CD8-positive, alpha-beta memory T cell (primary cell): ENCODE measurements around the gene NALF2. TPM values are rescaled to one million over a fixed set of nuclear protein-coding genes. Genes with fewer than 3 reads are reported as not detected.

Experiments used
- CTCF ChIA-PET: fragments of 350-600 bp; sonication (Branson Sonifier 250); formaldehyde crosslinking; loops from one replicate; lab custom pipeline; 2021; ENCODE audit warnings: antibody characterized with exemption; lab: Charles Lee
- POLR2A ChIA-PET: fragments of 350-600 bp; sonication (Branson Sonifier 250); formaldehyde crosslinking; loops from one replicate; lab custom pipeline; 2021; ENCODE audit warnings: antibody characterized with exemption; lab: Charles Lee
- DNase-seq, 5 donors: peaks; one replicate each; pipeline versions ENCODE4 v3.0.0 to v3.0.0-alpha.2; 2020 to 2022; ENCODE audit warnings: mixed read lengths in 1 of 5
- H3K27ac ChIP-seq: one replicate; pipeline ENCODE4 v1.7.0; 2013; ENCODE audit warnings: low read depth, mild to moderate bottlenecking, low read length, moderate library complexity
- H3K27me3 ChIP-seq: 2 replicates; pipeline ENCODE4 v1.7.0; 2013; ENCODE audit warnings: low read length, mild to moderate bottlenecking; ENCODE audit not compliant: insufficient read depth, poor library complexity, severe bottlenecking
- H3K36me3 ChIP-seq: 2 replicates; pipeline ENCODE4 v1.7.0; 2013; ENCODE audit warnings: mild to moderate bottlenecking, low read length, moderate library complexity; ENCODE audit not compliant: insufficient read depth
- H3K4me1 ChIP-seq: 2 replicates; pipeline ENCODE4 v1.7.0; 2013; ENCODE audit warnings: mild to moderate bottlenecking, low read length, moderate library complexity; ENCODE audit not compliant: insufficient read depth
- H3K4me3 ChIP-seq: 2 replicates; pipeline ENCODE4 v1.7.0; 2013; ENCODE audit warnings: mild to moderate bottlenecking, low read length
- H3K9me3 ChIP-seq: 2 replicates; pipeline ENCODE4 v1.7.0; 2013; ENCODE audit warnings: mild to moderate bottlenecking, low read length
- H3K27ac Mint-ChIP-seq, 8 donors: one replicate each; pipeline ENCODE4 v1.8.0; 2020 to 2021; ENCODE audit warnings: mixed read lengths in 8 of 8, mild to moderate bottlenecking in 6 of 8, inconsistent platforms in 3 of 8, moderate library complexity in 3 of 8
- H3K27me3 Mint-ChIP-seq, 2 donors: one replicate each; pipeline ENCODE4 v1.8.0; 2020 to 2021; ENCODE audit warnings: mixed read lengths in 2 of 2, mild to moderate bottlenecking in 1 of 2, moderate library complexity in 1 of 2
- H3K36me3 Mint-ChIP-seq, 3 donors: one replicate each; pipeline ENCODE4 v1.8.0; 2020 to 2021; ENCODE audit warnings: mixed read lengths in 3 of 3, inconsistent platforms in 1 of 3, mild to moderate bottlenecking in 1 of 3
- H3K4me1 Mint-ChIP-seq, 3 donors: one replicate each; pipeline ENCODE4 v1.8.0; 2020 to 2021; ENCODE audit warnings: mixed read lengths in 3 of 3, inconsistent platforms in 1 of 3, mild to moderate bottlenecking in 1 of 3
- H3K4me3 Mint-ChIP-seq, 7 donors: one replicate each; pipeline ENCODE4 v1.8.0; 2020 to 2021; ENCODE audit warnings: mixed read lengths in 7 of 7, mild to moderate bottlenecking in 6 of 7, moderate library complexity in 4 of 7, inconsistent platforms in 2 of 7
- H3K9me3 Mint-ChIP-seq, 5 donors: one replicate each; pipeline ENCODE4 v1.8.0; 2020 to 2022; ENCODE audit warnings: mixed read lengths in 5 of 5, mild to moderate bottlenecking in 3 of 5, moderate library complexity in 2 of 5, inconsistent platforms in 1 of 5
- polyA plus RNA-seq: library from polyadenylated mRNA; unstranded; fragments of 300-500 nt; fragmentation: Illumina TruSeq; gene quantifications from one replicate; pipeline ENCODE4 v1.2.3, GENCODE V29; 2021
- total RNA-seq, 2 experiments: library from RNA; stranded (reverse); gene quantifications; one replicate each; pipeline ENCODE4 v1.2.3, GENCODE V29; 2021

The NALF2 gene
- total RNA-seq = under 1 TPM; 0.42 to 0.46 TPM
- not detected for polyA plus RNA-seq

DNA sequence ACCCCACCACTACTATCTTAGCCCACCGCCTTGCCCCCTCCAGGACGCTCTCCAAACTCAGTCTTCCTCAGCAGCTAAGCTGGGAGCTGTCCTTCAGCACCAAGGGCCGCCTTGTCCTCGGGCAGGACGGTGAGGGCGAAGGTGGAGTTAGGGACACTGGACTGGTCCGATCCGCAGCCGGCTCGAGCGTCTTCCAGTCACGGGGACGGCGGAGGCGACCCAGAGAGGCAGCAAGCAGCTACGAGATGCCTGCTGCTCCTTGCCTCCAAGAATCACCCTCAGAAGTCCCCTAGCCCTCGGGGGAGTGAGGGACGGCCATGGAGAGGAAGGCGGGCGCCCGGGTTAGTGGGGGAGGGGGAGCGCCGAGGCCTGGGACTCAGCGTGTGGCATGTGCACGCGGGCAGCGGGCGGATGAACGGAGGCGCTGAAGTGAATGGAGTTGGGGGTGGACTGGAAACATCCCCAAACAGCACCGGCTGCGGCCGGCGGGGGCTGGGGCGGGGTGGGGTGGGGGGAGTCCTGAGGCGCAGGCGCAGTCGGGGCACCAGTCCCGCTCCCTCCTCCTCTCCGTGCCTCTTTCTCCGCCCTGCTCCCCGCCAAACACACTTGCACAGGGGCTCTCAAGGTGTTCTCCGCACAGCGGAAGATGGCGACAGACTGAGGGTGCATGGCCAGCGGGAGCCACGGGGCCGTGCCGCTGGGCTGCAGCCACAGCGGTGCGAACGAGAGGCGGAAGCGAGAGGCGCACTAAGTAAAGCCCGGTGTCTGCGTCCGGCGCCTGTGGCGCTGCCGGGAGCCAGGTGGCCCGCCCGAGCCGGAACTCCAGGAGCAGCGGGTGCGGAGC, at the start of gene NALF2:
Gene NALF2 (plus strand): TSS at position 545 of the 844 bp plus-strand sequence. CDS start 957 bp downstream, outside the sequence.
- no peak within 1 kb of the TSS for H3K27ac Mint-ChIP-seq
- H3K36me3 Mint-ChIP-seq = no peaks in the 10 kb centered on the region
- H3K4me3 ChIP-seq = no peak within 1 kb of the TSS
- H3K27me3 ChIP-seq = peaks cover 3% of the 10 kb centered on the region
- no peak for DNase-seq
- no peaks in the 10 kb centered on the region for H3K9me3 ChIP-seq
- no peaks in the 10 kb centered on the region for H3K9me3 Mint-ChIP-seq
- peaks cover 13 to 19% of the 10 kb centered on the region in 2 donors for H3K27me3 Mint-ChIP-seq
- no peaks in the 10 kb centered on the region for H3K36me3 ChIP-seq
- no peaks in the 10 kb centered on the region for H3K4me1 ChIP-seq
- CTCF ChIA-PET = no interaction called here
- H3K4me3 Mint-ChIP-seq = peak within 1 kb of the TSS in 5 of 7 donors; percentile 46 to 62 (median 52)
- peaks cover 0 to 3% (median 0%) of the 10 kb centered on the region in 3 donors for H3K4me1 Mint-ChIP-seq
- H3K27ac ChIP-seq = no peak within 1 kb of the TSS
- POLR2A ChIA-PET = no interaction called here

DNA sequence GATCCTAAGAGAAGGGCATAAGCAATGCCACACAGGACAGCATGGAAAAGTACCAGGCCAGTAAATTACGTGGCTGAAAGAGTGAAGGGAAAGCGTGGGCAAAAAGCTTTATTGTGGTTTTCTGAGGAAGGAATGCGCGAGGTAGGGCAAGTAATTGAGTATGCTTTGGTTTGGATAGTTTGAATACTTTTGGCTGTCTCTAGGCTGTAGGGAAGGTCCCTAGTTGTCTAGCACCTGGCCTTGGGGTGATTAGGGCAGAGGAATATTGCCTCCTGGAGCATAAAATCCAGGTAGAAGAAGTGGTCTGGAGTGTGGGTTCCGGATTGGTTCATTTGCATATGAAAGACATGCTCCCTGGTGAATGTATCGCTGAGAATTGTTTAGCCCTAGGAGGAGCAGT, 46.4 kb upstream of the NALF2 start:
- no peak for DNase-seq
- Mint-ChIP-seq H3K36me3 (no peaks in the 10 kb centered on the region), H3K27ac (no peak overlapping the region), H3K4me1 (no peaks in the 10 kb centered on the region), H3K4me3 (no peak overlapping the region), H3K9me3 (peaks cover 0 to 5% (median 0%) of the 10 kb centered on the region in 5 donors), H3K27me3 (no peaks in the 10 kb centered on the region)
- Histone ChIP-seq H3K36me3 (no peaks in the 10 kb centered on the region), H3K4me1 (no peaks in the 10 kb centered on the region), H3K4me3 (no peak overlapping the region), H3K27ac (no peak overlapping the region), H3K27me3 (no peaks in the 10 kb centered on the region), H3K9me3 (no peaks in the 10 kb centered on the region)
- ChIA-PET CTCF (no interaction called here), POLR2A (no interaction called here)

DNA sequence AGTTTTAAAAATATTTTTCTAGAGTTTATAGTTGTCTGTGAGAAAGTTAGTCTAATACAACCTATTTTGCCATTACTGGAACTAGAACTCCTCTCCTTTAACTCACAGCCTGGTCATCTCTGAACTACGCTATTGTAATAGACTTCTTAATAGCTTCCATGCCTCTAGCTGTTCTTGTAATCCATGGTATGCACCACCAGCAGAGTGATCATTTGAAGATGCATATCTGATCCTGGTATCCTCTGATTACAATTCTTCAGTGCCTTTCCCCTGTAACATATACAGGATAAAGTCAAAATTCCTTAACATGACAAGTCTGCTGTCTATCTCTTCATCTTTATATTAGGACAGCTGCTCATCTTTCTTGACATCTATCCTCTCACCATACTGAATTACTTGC, 37.6 kb upstream of the NALF2 start:
- Histone ChIP-seq H3K36me3 (no peaks in the 10 kb centered on the region), H3K27ac (no peak overlapping the region), H3K27me3 (no peaks in the 10 kb centered on the region), H3K4me1 (no peaks in the 10 kb centered on the region), H3K9me3 (no peaks in the 10 kb centered on the region), H3K4me3 (no peak overlapping the region)
- no peak overlapping the region for H3K4me3 Mint-ChIP-seq
- H3K36me3 Mint-ChIP-seq = no peaks in the 10 kb centered on the region
- POLR2A ChIA-PET = no interaction called here
- no peak for DNase-seq
- CTCF ChIA-PET = no interaction called here
- no peaks in the 10 kb centered on the region for H3K4me1 Mint-ChIP-seq
- H3K27ac Mint-ChIP-seq = no peak overlapping the region
- peaks cover 0 to 6% (median 0%) of the 10 kb centered on the region in 5 donors for H3K9me3 Mint-ChIP-seq
- H3K27me3 Mint-ChIP-seq = peaks cover 3 to 7% of the 10 kb centered on the region in 2 donors

DNA sequence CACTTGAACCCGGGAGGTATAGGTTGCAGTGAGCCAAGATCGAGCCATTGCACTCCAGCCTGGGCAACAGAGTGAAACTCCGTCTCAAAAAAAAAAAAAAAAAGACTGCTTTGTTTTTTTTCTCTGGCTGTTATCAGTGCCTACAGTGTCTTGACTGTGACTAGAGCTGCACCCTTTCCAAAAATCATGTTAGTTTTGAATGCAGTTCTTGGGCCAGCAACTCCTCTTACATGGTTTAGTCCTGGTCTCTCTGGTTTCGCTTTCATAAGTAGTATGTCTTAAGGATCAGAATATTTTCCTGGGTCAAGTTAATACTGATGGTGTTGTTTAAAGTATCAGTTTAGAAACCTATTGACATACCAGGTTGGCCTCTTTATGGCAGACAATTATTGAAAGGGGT, 34.2 kb upstream of the NALF2 start:
- no peaks in the 10 kb centered on the region for H3K4me1 Mint-ChIP-seq
- peaks cover 11 to 12% of the 10 kb centered on the region in 2 donors for H3K27me3 Mint-ChIP-seq
- ChIA-PET CTCF (no interaction called here), POLR2A (no interaction called here)
- Histone ChIP-seq H3K9me3 (no peaks in the 10 kb centered on the region), H3K27me3 (no peaks in the 10 kb centered on the region), H3K36me3 (no peaks in the 10 kb centered on the region), H3K4me1 (no peaks in the 10 kb centered on the region), H3K4me3 (no peak overlapping the region), H3K27ac (no peak overlapping the region)
- H3K4me3 Mint-ChIP-seq = no peak overlapping the region
- H3K9me3 Mint-ChIP-seq = peaks cover 0 to under 1% (median 0%) of the 10 kb centered on the region in 5 donors
- no peak overlapping the region for H3K27ac Mint-ChIP-seq
- DNase-seq = no peak
- no peaks in the 10 kb centered on the region for H3K36me3 Mint-ChIP-seq

DNA sequence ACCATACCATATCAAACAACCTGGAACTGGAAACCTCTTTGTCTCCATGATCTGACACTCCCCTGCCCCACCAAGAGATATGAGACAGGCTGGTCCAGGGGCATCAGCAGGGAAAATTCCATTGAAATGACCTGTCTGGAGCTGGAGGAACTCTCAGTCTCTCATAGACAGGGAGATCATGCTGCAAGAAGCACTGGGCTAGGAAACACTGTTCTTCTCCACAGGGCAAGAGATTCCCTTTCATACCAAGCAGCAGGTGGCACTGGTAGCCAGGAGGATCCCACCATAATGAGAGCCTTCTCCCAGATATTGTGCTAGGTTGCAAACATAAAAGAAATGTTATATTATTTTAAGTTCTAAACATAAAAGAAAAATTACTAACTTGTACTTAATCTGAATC, 14.5 kb upstream of the NALF2 start:
- CTCF ChIA-PET = no interaction called here
- no peak for DNase-seq

DNA sequence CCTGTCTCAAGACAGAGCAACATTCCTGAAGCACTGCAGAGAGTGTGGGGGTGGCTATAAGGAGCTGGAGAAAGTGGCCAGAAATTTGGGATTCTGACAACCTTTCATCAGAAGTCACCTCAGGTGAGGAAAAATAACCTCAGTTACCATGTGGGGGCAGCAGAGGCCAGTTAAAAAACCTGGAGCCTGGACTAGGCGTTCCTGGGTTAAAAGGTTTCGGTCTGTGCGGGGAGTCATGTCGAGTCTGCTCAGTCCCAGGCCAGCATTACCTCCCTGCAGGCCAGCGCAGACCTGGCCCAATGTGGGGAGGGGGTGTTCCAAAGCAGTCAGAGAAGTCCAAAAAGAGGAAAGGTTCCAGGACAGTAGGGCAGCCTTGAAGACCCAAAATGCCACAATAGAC, 10.9 kb upstream of the NALF2 start:
- ChIA-PET CTCF (no interaction called here), POLR2A (no interaction called here)
- Histone ChIP-seq H3K9me3 (no peaks in the 10 kb centered on the region), H3K27ac (no peak overlapping the region), H3K27me3 (no peaks in the 10 kb centered on the region), H3K4me1 (no peaks in the 10 kb centered on the region), H3K4me3 (no peak overlapping the region), H3K36me3 (no peaks in the 10 kb centered on the region)
- DNase-seq = no peak
- no peaks in the 10 kb centered on the region for H3K36me3 Mint-ChIP-seq
- H3K9me3 Mint-ChIP-seq = no peaks in the 10 kb centered on the region
- H3K27ac Mint-ChIP-seq = no peak overlapping the region
- no peak overlapping the region for H3K4me3 Mint-ChIP-seq
- no peaks in the 10 kb centered on the region for H3K4me1 Mint-ChIP-seq
- peaks cover 13 to 20% of the 10 kb centered on the region in 2 donors for H3K27me3 Mint-ChIP-seq

More for the DNA sequence above, 14.5 kb upstream of the NALF2 start:
- Histone ChIP-seq H3K4me3 (no peak overlapping the region), H3K4me1 (no peaks in the 10 kb centered on the region), H3K27me3 (no peaks in the 10 kb centered on the region), H3K27ac (no peak overlapping the region), H3K36me3 (no peaks in the 10 kb centered on the region), H3K9me3 (no peaks in the 10 kb centered on the region)
- Mint-ChIP-seq H3K9me3 (no peaks in the 10 kb centered on the region), H3K4me1 (no peaks in the 10 kb centered on the region), H3K36me3 (no peaks in the 10 kb centered on the region), H3K27ac (no peak overlapping the region), H3K27me3 (peaks cover 9 to 27% of the 10 kb centered on the region in 2 donors), H3K4me3 (no peak overlapping the region)
- POLR2A ChIA-PET = no interaction called here

DNA sequence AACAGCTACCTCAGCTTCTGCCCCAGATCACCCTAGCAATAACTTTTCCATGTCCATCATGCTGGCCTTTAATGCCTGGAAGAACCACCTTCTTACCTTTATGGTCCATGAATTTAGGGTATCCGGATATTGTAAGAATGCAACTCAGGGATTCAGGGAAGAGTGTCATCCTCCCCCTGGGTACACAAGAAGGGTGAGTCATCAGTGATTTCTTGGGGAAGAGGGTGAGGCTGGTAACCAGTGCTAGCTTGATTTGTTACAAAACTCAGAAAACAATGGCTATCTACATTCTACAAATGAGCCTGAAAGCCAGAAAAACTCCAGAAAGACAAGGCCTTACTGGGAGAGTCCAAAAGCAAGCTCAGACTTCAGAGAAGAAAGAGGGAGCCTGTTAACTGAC, 10.4 kb upstream of the NALF2 start:
- no peaks in the 10 kb centered on the region for H3K4me1 Mint-ChIP-seq
- CTCF ChIA-PET = no interaction called here
- Histone ChIP-seq H3K27ac (no peak overlapping the region), H3K4me1 (no peaks in the 10 kb centered on the region), H3K36me3 (no peaks in the 10 kb centered on the region), H3K27me3 (no peaks in the 10 kb centered on the region), H3K9me3 (no peaks in the 10 kb centered on the region), H3K4me3 (no peak overlapping the region)
- no peak overlapping the region for H3K4me3 Mint-ChIP-seq
- H3K9me3 Mint-ChIP-seq = no peaks in the 10 kb centered on the region
- no peak for DNase-seq
- H3K36me3 Mint-ChIP-seq = no peaks in the 10 kb centered on the region
- peaks cover 13 to 16% of the 10 kb centered on the region in 2 donors for H3K27me3 Mint-ChIP-seq
- POLR2A ChIA-PET = no interaction called here
- no peak overlapping the region for H3K27ac Mint-ChIP-seq

DNA sequence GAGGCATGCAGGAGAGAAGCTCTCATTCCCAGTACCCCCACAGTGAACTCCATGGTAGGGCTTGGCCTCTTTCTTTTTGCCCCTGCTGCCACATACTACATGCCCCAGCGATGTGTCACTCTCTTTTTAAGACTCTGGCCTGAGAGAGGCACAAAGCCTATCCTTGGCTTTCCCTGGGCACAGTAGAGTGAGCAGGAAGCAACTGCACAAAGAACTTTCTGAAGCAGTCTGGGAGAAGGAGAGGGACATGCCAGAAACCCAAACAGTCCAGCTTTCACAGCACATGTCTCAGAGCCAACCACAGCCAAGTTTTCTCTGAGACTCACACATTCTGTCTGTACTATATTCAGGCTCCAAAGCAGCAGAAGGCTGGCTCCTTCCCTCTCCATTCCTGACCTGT, 7.9 kb upstream of the NALF2 start:
- CTCF ChIA-PET = no interaction called here
- no peaks in the 10 kb centered on the region for H3K36me3 ChIP-seq
- no peak overlapping the region for H3K4me3 Mint-ChIP-seq
- H3K27me3 Mint-ChIP-seq = peaks cover 4 to 10% of the 10 kb centered on the region in 2 donors
- H3K36me3 Mint-ChIP-seq = no peaks in the 10 kb centered on the region
- H3K4me1 ChIP-seq = no peaks in the 10 kb centered on the region
- H3K27ac Mint-ChIP-seq = no peak overlapping the region
- DNase-seq = no peak
- no peaks in the 10 kb centered on the region for H3K27me3 ChIP-seq
- H3K4me1 Mint-ChIP-seq = no peaks in the 10 kb centered on the region
- H3K9me3 Mint-ChIP-seq = no peaks in the 10 kb centered on the region
- H3K9me3 ChIP-seq = no peaks in the 10 kb centered on the region
- no peak overlapping the region for H3K27ac ChIP-seq
- H3K4me3 ChIP-seq = no peak overlapping the region
- POLR2A ChIA-PET = no interaction called here
